Prostate gland (tissue), 2 donors: Measurements from ENCODE around the gene TPBG. TPM values are rescaled to one million over a fixed set of nuclear protein-coding genes. Genes with fewer than 3 reads are reported as not detected.

Experiments
- DNase-seq: peaks from one replicate; pipeline ENCODE4 v3.0.0-alpha.2; 2019; ENCODE audit warnings: low spot score
- H3K27ac ChIP-seq, 2 donors: fragments of 200-600 bp; sonication (generic); 2 replicates each; pipeline ENCODE4 v1.5.1; 2017 to 2019
- H3K27me3 ChIP-seq: fragments of 200-600 bp; sonication (generic); replicated peaks from 2 replicates; pipeline ENCODE4 v1.5.1; 2019; ENCODE audit not compliant: insufficient read depth
- H3K36me3 ChIP-seq, 2 donors: fragments of 200-600 bp; sonication (generic); 1 replicate in 1 of 2; 2 replicates in 1 of 2; pipeline versions ENCODE4 v1.5.1 to v1.8.1; 2017 to 2019
- H3K4me1 ChIP-seq: fragments of 200-600 bp; sonication (generic); replicated peaks from 2 replicates; pipeline ENCODE4 v1.5.1; 2019
- H3K4me3 ChIP-seq, 2 donors: fragments of 200-600 bp; sonication (generic); 2 replicates each; pipeline ENCODE4 v1.5.1; 2017 to 2019
- H3K9me3 ChIP-seq: fragments of 200-600 bp; sonication (generic); 2 replicates; pipeline ENCODE4 v1.5.1; 2017
- CTCF ChIP-seq, 4 experiments: fragments of 200-600 bp in 2 of 4; fragments of 450-650 bp in 2 of 4; sonication (generic) in 2 of 4; IDR thresholded peaks; 1 replicate in 3 of 4; 2 replicates in 1 of 4; pipeline ENCODE4 v1.5.1; 2016 to 2019; ENCODE audit warnings: antibody characterized with exemption in 4 of 4, mild to moderate bottlenecking in 2 of 4, moderate library complexity in 2 of 4
- POLR2A ChIP-seq: fragments of 450-650 bp; IDR thresholded peaks from one replicate; pipeline ENCODE4 v1.6.1; 2016; ENCODE audit warnings: antibody characterized with exemption, mild to moderate bottlenecking
- POLR2AphosphoS5 ChIP-seq: sonication (generic); formaldehyde crosslinking; IDR thresholded peaks from one replicate; pipeline ENCODE4 v1.6.1; 2017; ENCODE audit warnings: antibody characterized with exemption
- WGBS: methylation state at CpG from one replicate; pipeline ENCODE4 v1.1.5; 2018; 5-methylcytosine and 5-hydroxymethylcytosine counted together
- intact Hi-C: fragments of 100-400 bp; cut with DNase I; formaldehyde crosslinking; loops from one replicate; pipeline ENCODE4 v1.14.2; 2022
- total RNA-seq, 2 donors: library from RNA; depleted of rRNA; stranded (reverse); fragments of >200 nt; gene quantifications; one replicate each; pipeline ENCODE4 v1.1.0, GENCODE V29; 2016

The TPBG gene
- total RNA-seq, 2 donors from 2014 or later = 21.0 to 24.7 TPM

GRCh38 chr6:82416346-82416745, 52.7 kb downstream of the TPBG start:
- Histone ChIP-seq H3K27me3 (no peaks in the 10 kb centered on the region), H3K4me1 (no peaks in the 10 kb centered on the region), H3K4me3 (no peak overlapping the region), H3K36me3 (no peaks in the 10 kb centered on the region), H3K27ac (no peak overlapping the region), H3K9me3 (no peaks in the 10 kb centered on the region)
- no peak for TF ChIP-seq POLR2AphosphoS5
- no peak for TF ChIP-seq CTCF (IDR thresholded peaks at IDR 0.05)
- no peak for TF ChIP-seq POLR2A
- DNase-seq = no peak
- WGBS = 53% methylated on average over 2 of the region's 2 CpGs
- intact Hi-C loops = no loop called here

Other genes starting within 250 kb of the TPBG start
- gene IBTK, start 116.1 kb upstream of the TPBG start, total RNA-seq = 10 to 100 TPM; 19.0 to 26.5 TPM